ENCODE results near the gene PCK2.

Gene PCK2

GRCh38 chr14:24100197-24100981 is 6.3 kb downstream of the PCK2 start:
- TF ChIP-seq USF1 (IDR thresholded peaks at IDR 0.05), result no peak
- no peak for TF ChIP-seq TCF12 (IDR thresholded peaks at IDR 0.05; ENCODE audit: low read depth)
- TF ChIP-seq TAF1 (IDR thresholded peaks at IDR 0.05; ENCODE audit: low read depth), result no peak
- TF ChIP-seq RAD21 (IDR thresholded peaks at IDR 0.05; ENCODE audit: low read depth), result no peak
- no peak for TF ChIP-seq CEBPB (IDR thresholded peaks at IDR 0.05)
- no peak for TF ChIP-seq FOXM1 (IDR thresholded peaks at IDR 0.05; ENCODE audit: borderline replicate concordance, low read depth)
- TF ChIP-seq NFIC (IDR thresholded peaks at IDR 0.05), result no peak
- no peak for TF ChIP-seq EP300 (IDR thresholded peaks at IDR 0.05; ENCODE audit: borderline replicate concordance)
- no peak for TF ChIP-seq ZBTB7A (IDR thresholded peaks at IDR 0.05; ENCODE audit: low read depth)
- no peak for TF ChIP-seq TEAD4 (IDR thresholded peaks at IDR 0.05)
- TF ChIP-seq, protein P1, sequence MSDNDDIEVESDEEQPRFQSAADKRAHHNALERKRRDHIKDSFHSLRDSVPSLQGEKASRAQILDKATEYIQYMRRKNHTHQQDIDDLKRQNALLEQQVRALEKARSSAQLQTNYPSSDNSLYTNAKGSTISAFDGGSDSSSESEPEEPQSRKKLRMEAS (IDR thresholded peaks at IDR 0.05), result no peak
- no peak for TF ChIP-seq CREB1 (IDR thresholded peaks at IDR 0.05; ENCODE audit: low read depth)
- no peak for TF ChIP-seq REST (IDR thresholded peaks at IDR 0.05; ENCODE audit: low read depth)
- no peak for TF ChIP-seq YY1 (IDR thresholded peaks at IDR 0.05; ENCODE audit: low read depth)
- no peak for TF ChIP-seq EGR1 (IDR thresholded peaks at IDR 0.05)

DNA sequence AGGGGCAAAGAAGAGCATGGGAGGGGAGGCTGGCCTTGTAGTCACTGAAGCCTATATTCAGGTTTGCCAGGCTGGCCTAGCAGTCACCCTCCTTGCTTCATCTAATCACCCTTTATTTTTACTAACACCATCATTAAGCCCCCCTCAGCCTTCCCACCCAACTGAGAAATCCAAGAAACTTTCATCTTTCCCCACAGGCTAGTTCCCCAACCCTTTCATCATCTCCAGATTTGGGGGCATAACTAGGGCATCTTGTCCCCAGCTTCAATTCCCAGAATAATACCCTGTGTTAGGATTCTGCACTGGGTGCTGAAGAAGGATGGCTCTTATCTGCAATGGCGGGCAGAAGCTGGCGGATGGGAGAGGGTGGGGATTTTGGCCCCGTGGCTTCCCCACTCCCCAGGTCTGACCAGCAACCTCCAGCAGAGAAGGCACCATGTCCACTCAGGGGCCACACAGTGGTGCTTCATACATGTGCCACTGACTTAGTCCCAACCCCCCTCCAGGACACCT is 6.9 kb downstream of the PCK2 start:
- TF ChIP-seq ZBTB7A (IDR thresholded peaks at IDR 0.05; ENCODE audit: low read depth), result no peak
- no peak for TF ChIP-seq NFIC (IDR thresholded peaks at IDR 0.05)
- TF ChIP-seq TCF12 (IDR thresholded peaks at IDR 0.05; ENCODE audit: low read depth), result no peak
- TF ChIP-seq USF1 (IDR thresholded peaks at IDR 0.05), result no peak
- no peak for TF ChIP-seq TAF1 (IDR thresholded peaks at IDR 0.05; ENCODE audit: low read depth)
- no peak for TF ChIP-seq FOXM1 (IDR thresholded peaks at IDR 0.05; ENCODE audit: borderline replicate concordance, low read depth)
- TF ChIP-seq TEAD4 (IDR thresholded peaks at IDR 0.05), result no peak
- TF ChIP-seq YY1 (IDR thresholded peaks at IDR 0.05; ENCODE audit: low read depth), result no peak
- TF ChIP-seq CEBPB (IDR thresholded peaks at IDR 0.05), result no peak
- no peak for TF ChIP-seq EGR1 (IDR thresholded peaks at IDR 0.05)
- no peak for TF ChIP-seq REST (IDR thresholded peaks at IDR 0.05; ENCODE audit: low read depth)
- TF ChIP-seq, protein P1 (IDR thresholded peaks at IDR 0.05), result no peak
- no peak for TF ChIP-seq CREB1 (IDR thresholded peaks at IDR 0.05; ENCODE audit: low read depth)

DNA sequence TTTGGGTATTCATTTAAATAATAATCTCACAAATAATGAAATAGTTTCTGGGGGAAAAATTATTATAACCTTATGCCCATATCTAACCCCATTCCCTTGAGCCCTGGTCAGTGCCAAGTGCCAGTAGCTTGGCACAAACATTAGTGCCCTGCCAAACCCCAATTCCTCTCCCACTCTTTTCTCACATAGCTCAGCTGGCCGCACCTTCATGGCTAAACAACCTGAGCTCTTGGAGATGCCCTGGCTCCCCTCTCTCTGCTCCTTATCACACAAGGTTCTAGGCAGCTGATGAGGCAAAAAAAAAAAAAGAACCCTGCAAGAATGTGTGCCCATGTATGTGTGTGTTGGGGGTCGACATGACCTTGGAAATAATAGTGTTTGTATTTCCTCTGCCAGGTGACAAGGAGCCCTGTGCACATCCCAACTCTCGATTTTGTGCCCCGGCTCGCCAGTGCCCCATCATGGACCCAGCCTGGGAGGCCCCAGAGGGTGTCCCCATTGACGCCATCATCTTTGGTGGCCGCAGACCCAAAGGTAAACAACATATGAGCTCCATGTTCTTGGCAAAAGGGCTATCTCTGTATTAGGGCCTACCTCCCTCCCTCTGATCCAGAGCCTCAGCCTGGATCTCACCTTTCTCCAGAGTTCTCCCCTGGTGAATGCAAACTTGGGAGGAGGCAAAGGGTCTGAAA is 8.4 kb downstream of the PCK2 start:
- TF ChIP-seq NFIC (IDR thresholded peaks at IDR 0.05) (no peak), EGR1 (IDR thresholded peaks at IDR 0.05) (no peak), CEBPB (IDR thresholded peaks at IDR 0.05) (no peak), TEAD4 (IDR thresholded peaks at IDR 0.05) (no peak), RAD21 (IDR thresholded peaks at IDR 0.05; ENCODE audit: low read depth) (no peak), YY1 (IDR thresholded peaks at IDR 0.05; ENCODE audit: low read depth) (no peak), EP300 (IDR thresholded peaks at IDR 0.05; ENCODE audit: borderline replicate concordance) (no peak), TAF1 (IDR thresholded peaks at IDR 0.05; ENCODE audit: low read depth) (no peak), TCF12 (IDR thresholded peaks at IDR 0.05; ENCODE audit: low read depth) (no peak), CREB1 (IDR thresholded peaks at IDR 0.05; ENCODE audit: low read depth) (no peak), USF1 (IDR thresholded peaks at IDR 0.05) (no peak), FOXM1 (IDR thresholded peaks at IDR 0.05; ENCODE audit: borderline replicate concordance, low read depth) (no peak), REST (IDR thresholded peaks at IDR 0.05; ENCODE audit: low read depth) (no peak), ZBTB7A (IDR thresholded peaks at IDR 0.05; ENCODE audit: low read depth) (no peak)
- TF ChIP-seq, protein P1 (IDR thresholded peaks at IDR 0.05), result no peak
